Activated CD4-positive, alpha-beta T cell treated with anti-CD3 and anti-CD28 coated beads, Interleukin-2, amount 50 U/mL, for 4 hours (primary cell): ENCODE data around the gene RTN4.

Experiments
- DNase-seq, 2 experiments: peaks; one replicate each; pipeline ENCODE4 v3.0.0-alpha.2; 2020

RTN4 gene

DNA sequence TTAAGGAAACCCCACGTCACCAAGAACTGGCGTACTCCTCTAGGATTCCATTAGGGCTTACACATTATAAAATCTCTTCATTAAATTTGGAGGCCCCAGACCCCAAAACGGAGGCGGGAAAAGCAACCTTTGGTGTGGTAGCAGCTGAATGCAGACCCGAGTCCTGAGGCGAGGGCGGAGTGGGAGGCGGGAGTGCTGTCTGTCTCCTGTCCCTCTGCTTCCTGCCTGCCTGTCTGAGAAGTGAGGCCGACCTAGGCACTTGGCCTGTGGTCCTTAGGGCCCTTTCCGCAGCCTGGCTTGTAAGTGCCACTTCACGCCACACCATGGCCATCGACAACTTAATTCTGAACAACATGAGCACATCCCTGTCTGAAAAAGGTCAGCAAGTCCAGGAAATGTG, 102.1 kb downstream of the RTN4 start:
- DNase-seq, result no peak

DNA sequence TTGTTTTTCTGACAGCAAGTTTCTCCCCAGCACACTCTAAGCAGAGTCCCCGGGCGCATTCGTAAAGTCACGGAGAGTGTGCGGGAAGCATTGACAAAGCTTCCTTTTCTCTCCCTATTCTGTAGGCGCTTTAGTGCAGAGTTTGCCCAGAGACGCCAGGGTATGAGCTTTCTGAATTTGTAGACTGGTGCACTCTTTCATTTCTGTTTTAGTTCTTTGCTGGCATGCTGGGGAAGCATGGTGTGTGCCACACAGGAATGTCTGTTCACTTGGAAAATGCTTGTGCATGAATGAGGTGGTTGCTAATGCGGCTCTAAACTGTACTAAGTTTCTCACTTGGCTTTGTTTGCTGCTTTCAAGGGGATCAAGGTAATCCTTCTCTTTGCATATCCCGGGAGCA, 102.6 kb downstream of the RTN4 start:
- no peak for DNase-seq

DNA sequence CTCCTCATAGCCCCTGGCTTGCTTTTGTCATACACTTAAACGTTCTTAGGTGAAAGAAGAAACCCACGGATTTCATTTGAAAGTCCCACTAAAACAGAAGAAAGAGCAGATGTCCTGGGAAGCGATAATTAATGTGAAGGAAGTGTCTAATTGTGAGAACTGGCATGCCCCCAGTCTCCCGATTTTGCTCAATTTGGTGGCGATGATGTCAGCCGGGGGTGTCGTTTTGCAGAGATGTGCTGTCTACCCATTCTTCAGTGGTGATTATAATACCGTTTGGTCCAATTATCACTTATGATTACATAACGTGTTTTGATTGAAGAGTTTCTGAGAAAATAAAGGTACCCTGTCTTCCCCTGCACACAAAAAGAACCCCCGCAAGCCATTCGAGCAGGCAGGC, 103.1 kb downstream of the RTN4 start:
- DNase-seq, result no peak

DNA sequence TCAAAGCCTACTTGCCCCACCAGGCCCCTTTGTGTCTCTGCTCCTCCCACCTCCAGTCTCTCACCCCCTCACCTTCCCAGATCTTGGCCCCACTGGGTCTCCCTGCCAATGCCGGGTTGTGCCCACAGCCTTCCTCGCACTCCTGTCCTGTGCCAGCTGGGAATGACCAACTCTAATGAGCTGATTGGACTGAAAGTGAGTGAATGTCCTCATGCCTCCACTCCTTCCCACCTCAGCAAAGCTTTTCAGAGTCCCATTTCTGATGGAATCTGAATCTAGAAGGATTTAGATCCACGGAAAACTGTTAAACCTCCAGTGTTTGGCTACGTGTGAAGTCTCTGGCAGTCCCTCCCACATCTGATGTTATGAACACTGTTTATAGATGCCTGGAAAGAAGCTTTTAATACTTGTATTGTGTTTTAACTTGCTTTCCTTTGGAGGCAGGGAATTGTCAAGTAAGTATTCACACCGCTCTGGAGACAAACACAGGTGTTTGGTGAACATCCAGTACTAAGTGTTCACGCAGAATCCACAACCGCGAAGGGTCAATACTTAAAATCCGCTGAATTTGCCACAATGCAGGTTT, 103.9 kb downstream of the RTN4 start:
- no peak for DNase-seq

DNA sequence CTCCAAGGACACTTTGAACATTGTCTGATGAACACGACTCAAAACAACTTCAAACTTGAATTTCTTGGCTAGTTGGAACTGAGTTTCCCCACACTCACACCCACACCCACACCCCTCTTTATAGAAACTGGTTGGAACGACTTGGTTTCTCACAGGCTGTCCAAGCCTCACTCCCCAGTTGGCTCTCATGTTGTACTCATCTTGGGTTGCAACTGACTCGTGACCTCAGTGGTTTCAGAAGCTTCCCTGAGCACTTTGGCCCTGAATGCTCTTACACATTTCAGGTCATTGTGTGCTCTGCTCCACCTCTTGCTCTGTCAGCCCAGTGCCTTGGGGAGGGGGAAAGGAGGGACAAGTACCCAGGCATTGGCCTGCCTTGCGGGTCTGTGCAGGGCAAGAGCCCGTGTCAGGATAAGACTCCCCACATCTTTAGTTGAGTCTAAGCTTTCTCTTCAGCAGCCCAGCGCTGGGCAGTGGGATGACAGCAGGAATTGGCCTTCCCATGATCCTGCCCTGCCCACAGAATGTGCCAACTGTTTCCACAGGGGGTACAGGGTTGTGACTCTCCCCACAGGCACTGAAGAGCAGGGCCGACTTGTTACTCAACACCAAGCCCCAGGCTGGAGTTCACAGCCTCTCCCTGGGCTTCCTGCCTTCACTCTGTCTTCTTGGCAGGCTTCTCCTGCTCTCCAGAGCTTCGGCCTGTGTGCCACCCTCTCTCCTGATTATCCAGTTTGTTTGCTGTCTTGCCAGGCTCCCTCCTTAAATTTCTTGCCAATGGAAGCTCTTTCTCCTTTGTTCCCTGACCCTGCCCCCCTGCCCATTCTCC, 104.6 kb downstream of the RTN4 start:
- no peak for DNase-seq

DNA sequence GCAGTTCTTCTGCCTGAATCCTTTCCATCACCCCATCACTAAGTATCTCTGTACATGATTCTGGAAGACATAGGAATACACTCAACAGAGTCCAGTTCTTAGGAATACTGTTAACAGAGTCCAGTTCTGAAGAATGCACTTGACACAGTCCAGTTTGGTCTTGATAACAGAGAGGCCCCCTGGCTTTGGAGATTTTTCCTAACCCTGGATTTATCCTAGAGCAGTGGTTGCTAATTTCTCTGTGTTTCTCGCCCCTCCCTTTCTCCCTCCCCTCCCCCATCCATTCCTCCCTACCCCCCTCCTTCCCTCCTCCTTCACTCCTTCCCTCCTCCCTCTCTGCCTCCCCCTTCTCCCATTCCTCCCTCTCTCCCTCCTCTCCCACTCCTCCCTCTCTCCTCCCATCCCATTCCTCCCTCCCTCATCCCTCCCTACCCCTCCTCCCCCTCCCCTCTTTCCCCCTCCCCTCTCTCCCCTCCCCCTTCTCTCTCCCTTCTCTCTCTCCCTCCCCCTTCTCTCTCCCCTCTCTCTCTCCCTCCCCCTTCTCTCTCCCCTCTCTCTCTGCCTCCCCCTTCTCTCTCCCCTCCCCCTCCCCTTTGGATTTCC, 105.4 kb downstream of the RTN4 start:
- no peak for DNase-seq

DNA sequence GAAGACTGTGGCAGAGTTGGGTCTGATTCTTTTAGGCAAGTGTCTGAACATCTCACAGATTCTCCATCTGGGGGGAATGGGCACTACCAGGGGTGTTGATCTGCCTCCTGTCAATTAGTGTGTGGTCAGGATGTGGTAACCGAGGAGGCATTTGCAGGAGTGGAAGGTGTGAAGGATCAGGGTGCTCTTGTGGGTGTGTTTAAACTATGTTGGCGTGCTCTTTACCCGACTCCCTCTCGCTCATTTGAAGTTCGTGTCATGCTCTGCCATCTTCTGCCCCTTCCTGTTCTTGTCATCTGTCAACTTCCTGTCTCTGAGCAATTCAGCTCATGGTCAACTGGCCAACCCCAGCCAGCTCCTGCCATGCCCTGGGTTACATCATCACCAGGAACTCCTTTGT, 107.9 kb downstream of the RTN4 start:
- DNase-seq, result no peak

DNA sequence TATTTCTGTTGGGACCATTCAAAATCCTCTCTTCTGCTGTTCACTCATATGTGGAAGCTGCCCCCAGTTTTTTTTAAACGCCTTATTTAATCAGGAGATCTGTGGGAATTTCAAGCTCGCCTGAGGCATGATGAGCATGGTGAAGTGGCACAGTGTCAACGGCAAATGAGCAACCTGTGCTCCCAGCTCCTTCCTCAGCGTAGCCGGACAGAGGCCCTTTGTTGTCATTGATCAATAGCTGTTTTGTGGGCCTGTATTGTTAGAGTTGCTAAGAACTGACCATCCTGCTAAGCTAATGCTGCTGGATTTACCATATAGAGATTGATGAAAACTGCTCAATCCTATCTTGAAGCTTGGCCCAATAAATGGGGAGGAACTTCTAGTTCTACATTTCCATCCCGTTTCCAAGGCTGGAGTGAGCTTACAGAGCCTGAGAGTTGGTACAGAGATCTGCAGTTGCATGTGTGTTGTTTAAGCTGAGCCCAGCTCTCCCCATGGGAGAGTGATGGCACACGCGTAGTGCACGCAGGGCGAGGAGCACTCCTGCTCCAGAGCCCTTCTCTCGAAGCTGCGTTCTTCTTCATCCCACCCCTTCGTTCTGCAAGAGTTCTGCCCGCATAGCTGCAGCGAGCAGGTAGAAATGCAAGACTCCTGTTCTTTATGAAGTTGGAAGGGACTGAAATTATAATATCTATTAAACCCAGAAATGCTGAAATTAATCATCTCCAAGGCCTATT, 108.8 kb downstream of the RTN4 start:
- DNase-seq, result no peak

DNA sequence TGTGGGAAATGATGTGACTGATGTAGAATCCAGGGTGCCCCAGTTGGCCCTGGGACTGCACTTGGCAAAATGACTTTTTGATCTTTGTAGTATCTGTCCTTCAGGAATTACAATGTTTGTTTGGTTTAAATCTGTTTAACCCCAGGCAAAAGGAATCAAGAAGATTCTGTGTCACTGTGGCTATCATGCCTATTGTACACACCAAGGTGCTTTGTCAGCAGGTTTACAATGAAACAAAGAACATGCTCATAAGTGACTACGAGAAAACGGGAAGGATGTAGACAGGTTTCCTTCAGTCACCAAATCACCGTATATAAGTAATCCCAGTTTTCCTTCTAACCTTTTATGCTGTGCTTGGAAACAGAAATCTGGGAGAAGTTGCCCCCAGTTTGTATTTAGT, 109.5 kb downstream of the RTN4 start:
- DNase-seq, result no peak

DNA sequence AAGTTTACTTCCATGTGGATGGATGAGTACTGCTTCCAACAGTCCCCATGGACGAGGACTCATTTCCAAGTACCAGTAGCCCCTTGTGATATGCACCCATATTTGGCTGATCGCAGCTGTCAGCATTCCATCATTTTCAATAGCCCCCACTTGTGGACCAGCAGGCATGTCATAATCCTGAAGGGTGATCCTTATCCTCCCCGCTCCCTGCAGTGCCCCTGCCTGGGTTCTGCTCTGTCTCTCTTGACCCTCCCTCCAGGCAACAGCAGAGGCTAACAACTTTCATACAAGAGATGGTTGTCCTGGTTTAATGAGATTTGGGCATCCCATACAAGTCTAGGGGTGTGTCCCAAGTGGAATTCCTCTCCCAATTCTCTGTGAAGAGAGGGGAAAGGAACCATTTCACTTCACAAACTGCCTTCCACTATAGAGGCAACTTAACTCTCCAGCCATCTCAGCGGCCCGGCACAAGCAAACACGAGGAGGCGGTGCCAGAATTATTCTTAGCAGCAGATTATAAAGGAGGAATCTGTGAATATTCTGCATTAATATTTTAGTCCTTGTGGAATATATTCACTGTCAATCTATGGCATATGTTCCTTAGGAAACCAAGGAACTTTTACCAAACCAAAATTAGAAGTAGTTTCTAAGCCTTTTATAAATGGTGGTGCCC, 110.7 kb downstream of the RTN4 start:
- no peak for DNase-seq

DNA sequence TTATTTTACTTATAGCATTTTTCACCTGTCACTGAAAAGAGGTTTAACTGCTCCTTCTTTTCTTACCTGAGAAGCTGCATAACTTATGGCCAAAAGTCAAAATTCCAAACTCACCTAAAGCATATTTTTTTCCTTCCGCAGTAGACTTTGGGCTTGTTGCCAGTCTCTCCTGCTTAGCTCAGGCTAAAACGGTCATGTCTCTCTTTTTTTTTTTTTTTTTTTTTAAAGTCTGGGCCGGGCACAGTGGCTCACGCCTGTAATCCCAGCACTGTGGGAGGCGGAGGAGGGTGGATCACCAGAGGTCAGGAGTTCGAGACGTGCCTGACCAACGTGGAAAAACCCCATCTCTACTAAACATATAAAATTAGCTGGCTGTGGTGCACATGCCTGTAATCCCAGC, 113.5 kb downstream of the RTN4 start:
- DNase-seq, result no peak

DNA sequence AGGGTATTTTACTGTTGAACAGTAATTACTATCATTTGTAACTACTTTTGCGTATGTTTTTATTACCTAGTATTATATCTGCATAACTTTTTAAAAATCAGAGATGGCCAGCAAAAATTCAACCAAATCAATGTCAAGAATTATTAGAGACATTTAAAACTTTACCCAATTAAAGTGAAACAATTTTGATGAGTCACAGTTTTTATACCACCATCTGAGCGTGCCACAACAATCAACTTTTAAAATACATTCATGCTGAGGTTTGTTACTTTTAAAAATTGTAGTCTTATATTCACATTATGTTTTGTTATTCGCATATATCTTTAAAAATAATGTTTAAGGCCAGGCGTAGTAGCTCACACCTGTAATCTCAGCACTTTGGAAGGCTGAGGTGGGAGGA, 114.9 kb downstream of the RTN4 start:
- no peak for DNase-seq

DNA sequence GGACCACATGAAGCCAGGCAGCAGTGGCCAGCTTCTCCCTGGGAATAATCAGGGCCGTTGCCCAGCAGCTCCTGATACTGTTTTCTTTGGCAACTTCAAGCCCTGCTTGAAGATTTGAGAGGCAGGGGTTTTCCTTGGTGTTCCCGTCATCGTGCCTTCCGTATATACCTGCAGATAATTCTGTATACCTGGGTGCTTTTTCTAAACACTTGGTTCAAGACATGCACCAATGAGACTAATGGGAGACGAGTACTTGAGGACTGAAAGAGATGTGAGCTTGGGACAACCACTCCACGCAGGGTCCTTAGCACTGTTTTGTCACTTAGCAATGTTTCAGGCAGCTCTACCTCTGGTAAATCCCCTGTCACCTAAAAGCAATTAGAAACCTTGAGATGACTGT, 118.8 kb downstream of the RTN4 start:
- DNase-seq, result no peak

DNA sequence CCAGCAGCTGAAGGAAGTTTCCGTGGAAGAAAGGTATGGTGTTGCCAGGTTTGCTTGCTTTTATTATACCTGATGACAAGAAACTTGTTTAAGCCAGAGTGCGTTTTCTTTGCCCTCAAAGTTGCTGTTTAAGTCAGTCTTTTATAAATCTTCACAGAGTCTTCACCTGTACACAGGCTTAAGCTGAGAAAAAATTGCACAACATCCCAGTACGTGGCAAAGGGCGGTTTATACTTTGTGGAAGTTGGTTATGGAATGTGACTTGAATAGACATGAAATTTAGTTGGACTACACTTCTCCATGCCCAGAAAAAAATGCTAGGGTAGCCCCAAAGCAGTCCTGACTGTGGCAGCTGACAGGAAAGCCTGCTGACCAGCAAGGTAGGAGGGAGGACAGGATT, 121.5 kb downstream of the RTN4 start:
- DNase-seq, result no peak

DNA sequence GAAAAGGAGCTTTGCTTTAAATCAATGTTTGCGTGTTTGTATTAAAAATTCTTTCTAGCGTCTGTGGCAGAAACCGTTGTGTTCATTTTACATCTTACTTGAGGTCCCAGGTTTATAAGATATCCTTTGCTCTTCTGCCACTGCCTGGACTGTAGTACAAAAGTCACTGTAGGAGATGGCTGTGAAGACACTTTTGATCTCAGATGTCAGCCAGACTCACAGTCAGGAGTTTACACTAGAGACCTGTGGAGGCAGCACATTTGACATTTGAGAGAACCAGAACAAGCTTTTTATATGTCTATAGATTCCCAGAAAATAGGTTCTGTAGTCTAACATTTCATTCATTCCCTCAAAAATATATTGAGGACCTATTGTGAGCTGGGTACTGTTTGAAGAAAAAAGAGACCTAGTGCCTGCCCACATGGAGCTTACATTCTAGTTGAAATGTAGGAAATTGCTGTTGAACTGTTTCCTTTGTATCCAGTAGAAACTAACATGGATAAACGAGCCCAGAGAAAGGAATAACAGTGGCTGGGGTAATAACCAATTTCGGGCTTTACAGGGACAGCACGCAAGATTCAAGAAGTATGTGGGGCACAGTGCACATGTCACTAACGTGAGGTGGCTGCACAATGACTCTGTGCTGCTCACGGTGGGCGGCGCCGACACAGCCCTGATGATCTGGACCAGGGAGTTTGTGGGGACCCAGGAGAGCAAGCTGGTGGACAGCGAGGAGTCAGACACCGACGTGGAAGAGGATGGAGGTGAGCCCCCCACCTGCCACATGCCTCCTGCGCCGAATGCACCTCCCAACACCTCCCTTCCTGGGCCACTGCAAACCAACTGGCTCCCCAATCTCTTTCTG, 122.3 kb downstream of the RTN4 start:
- DNase-seq, result no peak

DNA sequence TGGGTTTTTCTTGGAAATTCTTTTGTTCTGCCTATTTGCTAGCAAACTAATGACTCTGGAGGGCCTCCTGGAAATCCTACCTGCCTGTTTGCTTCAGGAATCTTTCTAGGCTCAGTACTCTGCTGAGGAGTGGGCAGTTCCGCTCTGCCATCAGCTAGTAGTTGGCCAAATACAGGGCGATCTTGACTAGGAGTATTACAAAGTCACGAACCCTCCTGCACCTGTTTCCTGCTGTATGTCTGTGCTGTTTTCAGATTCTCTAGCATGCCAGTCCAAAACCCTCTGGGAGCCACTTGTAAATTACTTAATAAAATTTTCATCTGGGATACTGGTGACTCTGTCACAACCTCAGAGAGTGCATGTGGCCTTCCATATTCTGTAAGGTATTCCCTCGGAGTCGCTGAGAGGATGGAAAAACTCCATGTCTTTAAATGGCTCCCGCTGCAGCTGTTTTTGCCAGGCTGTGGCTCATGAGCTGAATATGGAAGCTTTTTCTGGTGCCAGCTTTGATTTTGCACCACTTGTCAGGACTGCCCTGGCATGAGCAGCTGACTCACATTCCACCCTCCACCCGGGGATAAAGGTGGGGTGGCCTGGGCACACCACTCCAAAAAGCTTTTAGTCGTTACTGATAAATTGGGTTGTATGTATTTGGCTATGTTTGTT, 123.0 kb downstream of the RTN4 start:
- no peak for DNase-seq

DNA sequence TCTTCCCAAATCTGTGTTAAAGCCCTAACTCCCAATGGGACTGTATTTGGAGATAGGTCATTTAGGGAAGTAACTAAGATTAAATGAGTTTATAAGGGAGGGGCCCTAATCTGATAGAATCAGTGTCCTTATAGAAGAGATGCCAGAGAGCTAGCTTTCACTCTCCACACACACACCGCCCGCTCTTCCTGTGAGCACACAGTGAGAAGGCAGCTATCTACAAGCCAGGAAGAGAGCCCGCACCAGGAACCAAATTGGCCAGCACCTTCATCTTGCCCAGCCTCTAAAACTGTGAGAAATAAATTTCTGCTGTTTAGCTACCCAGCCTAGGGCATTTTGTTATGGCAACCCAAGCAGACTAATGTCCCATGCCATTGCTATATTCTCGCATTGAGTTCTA, 125.2 kb downstream of the RTN4 start:
- no peak for DNase-seq

DNA sequence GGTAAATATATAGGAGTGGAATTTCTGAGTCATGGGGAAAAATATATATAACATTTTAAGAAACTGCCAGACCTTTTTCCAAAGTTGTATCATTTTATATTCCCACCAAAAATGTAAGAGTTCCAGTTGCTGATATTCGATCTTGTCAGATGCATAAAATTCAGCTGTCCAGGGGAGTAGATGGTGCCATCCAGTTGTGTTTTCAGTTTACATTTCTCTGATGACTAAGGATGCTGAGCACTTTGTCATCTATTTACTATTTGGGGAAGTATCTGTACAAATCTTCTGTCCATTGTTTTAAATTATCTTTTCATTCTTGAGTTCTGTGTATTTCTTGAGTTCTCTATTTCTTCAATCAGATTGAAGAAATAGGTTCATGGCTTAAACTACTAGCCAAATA, 126.1 kb downstream of the RTN4 start:
- no peak for DNase-seq
